GM12878 (cell line): ENCODE measurements around the gene TMEM138. TPM values are rescaled to one million over a fixed set of nuclear protein-coding genes. Genes with fewer than 3 reads are reported as not detected.
A peak's percentile ranks its signal among the peaks of the same experiment; 100 is the strongest.

Experiments used
- ASH2L ChIP-seq: fragments of 300-600, 200-600 bp; sonication (generic); IDR thresholded peaks from 2 replicates; pipeline ENCODE4 v1.6.1; 2017; ENCODE audit warnings: low read depth, mild to moderate bottlenecking, borderline replicate concordance
- BCL11A ChIP-seq: IDR thresholded peaks from 2 replicates; pipeline ENCODE4 v1.6.1; 2011; ENCODE audit warnings: low read depth, low read length
- CHD4 ChIP-seq: fragments of 200-600 bp; sonication (generic); IDR thresholded peaks from 2 replicates; pipeline ENCODE4 v1.6.1; 2016; ENCODE audit warnings: mild to moderate bottlenecking
- FOXM1 ChIP-seq: IDR thresholded peaks from 2 replicates; pipeline ENCODE4 v1.6.1; 2012; ENCODE audit warnings: low read depth, mild to moderate bottlenecking, inconsistent platforms, low read length, moderate library complexity
- IRF4 ChIP-seq: IDR thresholded peaks from 2 replicates; pipeline ENCODE4 v1.6.1; 2011; ENCODE audit warnings: low read depth, low read length
- JUNB ChIP-seq: IDR thresholded peaks from 2 replicates; pipeline ENCODE4 v1.6.1; 2016; ENCODE audit warnings: antibody characterized with exemption, mild to moderate bottlenecking
- LARP7 ChIP-seq: fragments of 450-650 bp; IDR thresholded peaks from 2 replicates; pipeline ENCODE4 v1.6.1; 2017; ENCODE audit warnings: mild to moderate bottlenecking
- MEF2B ChIP-seq: fragments of 450-650 bp; IDR thresholded peaks from 2 replicates; pipeline ENCODE4 v1.6.1; 2018; ENCODE audit warnings: mild to moderate bottlenecking, moderate library complexity; ENCODE audit not compliant: partially characterized antibody, poor library complexity, severe bottlenecking
- MYC ChIP-seq: IDR thresholded peaks from 2 replicates; pipeline ENCODE4 v1.6.1; 2011; ENCODE audit warnings: mild to moderate bottlenecking, low read length, moderate library complexity, inconsistent platforms; ENCODE audit not compliant: insufficient read depth, insufficient replicate concordance, insufficient read length, severe bottlenecking
- SMAD1 ChIP-seq: fragments of 450-650 bp; IDR thresholded peaks from 2 replicates; pipeline ENCODE4 v1.6.1; 2018; ENCODE audit warnings: mild to moderate bottlenecking, low read depth; ENCODE audit not compliant: partially characterized antibody
- SMAD5 ChIP-seq: IDR thresholded peaks from 2 replicates; pipeline ENCODE4 v1.6.1; 2016; ENCODE audit warnings: antibody characterized with exemption, low read depth
- SMARCA5 ChIP-seq: fragments of 450-650 bp; IDR thresholded peaks from 2 replicates; pipeline ENCODE4 v1.6.1; 2017; ENCODE audit warnings: mild to moderate bottlenecking
- SUPT20H ChIP-seq: IDR thresholded peaks from 2 replicates; pipeline ENCODE4 v1.6.1; 2011; ENCODE audit warnings: low read depth, mild to moderate bottlenecking, low read length, moderate library complexity, borderline replicate concordance; ENCODE audit not compliant: control insufficient read depth
- TARDBP ChIP-seq: IDR thresholded peaks from 2 replicates; pipeline ENCODE4 v1.6.1; 2016; ENCODE audit warnings: borderline replicate concordance
- TCF12 ChIP-seq: IDR thresholded peaks from 2 replicates; pipeline ENCODE4 v1.6.1; 2011; ENCODE audit warnings: low read depth, mild to moderate bottlenecking, low read length
- ZBED1 ChIP-seq: IDR thresholded peaks from 2 replicates; pipeline ENCODE4 v1.6.1; 2016; ENCODE audit warnings: borderline replicate concordance
- ZNF622 ChIP-seq: fragments of 450-650 bp; IDR thresholded peaks from 2 replicates; pipeline ENCODE4 v1.6.1; 2017; ENCODE audit warnings: mild to moderate bottlenecking, inconsistent platforms
- polyA plus RNA-seq, 11 experiments: library from polyadenylated mRNA; depleted of rRNA in 4 of 11; unstranded in 6 of 11; stranded (reverse) in 5 of 11; fragments of >200 nt; fragmentation: Nextera tagmentation in 4 of 11; fragmentation: Illumina TruSeq in 1 of 11; extraction: Ambion mirVana in 4 of 11; extraction: Trizol in 1 of 11; gene quantifications; 1 replicate in 1 of 11; 2 replicates in 10 of 11; pipeline versions ENCODE4 v1.2.1 to v1.2.3, GENCODE V29; 2011 to 2016; ENCODE audit warnings: inconsistent platforms in 2 of 11, missing spikeins in 2 of 11, low read depth in 1 of 11
- total RNA-seq, 4 experiments: library from RNA; depleted of rRNA in 3 of 4; stranded (reverse); fragments of >200 nt in 3 of 4; fragmentation: Illumina TruSeq in 1 of 4; extraction: Trizol in 1 of 4; gene quantifications; 2 replicates each; pipeline versions ENCODE4 v1.2.1 to v1.2.3, GENCODE V29; 2013 to 2021
- TF ChIP-seq, protein P1 (sequence below), 3 experiments: IDR thresholded peaks in 2 of 3; conservative IDR thresholded peaks in 1 of 3; 2 replicates each; pipeline ENCODE4 v1.5.1; 2011; ENCODE audit warnings: low read depth in 3 of 3, low read length in 3 of 3, mild to moderate bottlenecking in 3 of 3, control low read depth in 2 of 3, moderate library complexity in 2 of 3, inconsistent platforms in 1 of 3, mixed read lengths in 1 of 3; ENCODE audit not compliant: control insufficient read depth in 2 of 3, insufficient read depth in 1 of 3; ENCODE audit errors: extremely low read depth in 1 of 3
- TF ChIP-seq, protein P2 (sequence below): fragments of 450-650 bp; IDR thresholded peaks from 2 replicates; pipeline ENCODE4 v1.6.1; 2017; ENCODE audit warnings: low read depth, mild to moderate bottlenecking, moderate library complexity
- TF ChIP-seq, protein P3 (sequence below): IDR thresholded peaks from 2 replicates; pipeline ENCODE4 v1.6.1; 2011; ENCODE audit warnings: low read depth, mild to moderate bottlenecking, low read length, moderate library complexity, borderline replicate concordance; ENCODE audit errors: extremely low read depth
- TF ChIP-seq, protein P4 (sequence below): fragments of 450-650 bp; IDR thresholded peaks from 2 replicates; pipeline ENCODE4 v1.6.1; 2018; ENCODE audit warnings: borderline replicate concordance, mild to moderate bottlenecking; ENCODE audit not compliant: partially characterized antibody
- TF ChIP-seq, protein P5 (sequence below): IDR thresholded peaks from 2 replicates; pipeline ENCODE4 v1.6.1; 2012; ENCODE audit warnings: low read depth, low read length, improper control_type of control experiment

Gene TMEM138
- total and polyA plus RNA-seq, 10 of the 15 experiments (the other 5 are each of a cell fraction or from before 2014, with no cell fraction given): 28.5 to 116 (median 73.4) TPM

DNA sequence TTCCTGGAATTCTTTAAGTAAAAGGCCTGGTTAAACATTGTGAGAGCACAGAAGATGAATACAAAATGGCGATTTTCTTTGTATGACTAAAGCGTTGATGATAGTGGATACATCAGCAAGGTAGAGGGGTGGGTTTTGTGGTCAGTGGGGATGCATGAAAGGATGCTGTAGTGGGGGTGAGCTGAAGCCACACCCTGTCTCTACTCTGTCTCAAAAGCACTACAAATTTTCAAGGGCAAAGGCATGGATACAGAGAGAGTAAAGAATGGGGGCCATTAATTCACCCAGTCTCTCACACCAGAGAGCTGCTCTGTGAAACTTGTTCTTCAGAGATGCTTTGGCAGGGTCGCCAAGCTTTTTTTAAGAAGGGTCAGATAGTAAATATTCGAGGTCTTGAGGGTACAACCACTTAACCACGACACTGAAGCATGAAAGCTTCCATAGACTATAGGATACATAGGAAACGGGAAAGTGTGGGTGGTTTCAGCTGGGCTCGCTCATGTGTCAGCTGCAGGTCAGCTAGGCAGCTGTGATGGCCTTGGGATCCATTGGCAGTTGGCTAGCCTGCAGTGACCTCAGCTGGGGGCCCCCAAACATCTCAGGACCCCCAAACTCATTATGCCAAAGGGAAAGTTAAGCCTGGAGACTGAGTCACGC, 8.3 kb downstream of the TMEM138 start (continued):
- TF ChIP-seq BCL11A: peak; percentile 33; the same call in 1 of the 2 replicates
- TF ChIP-seq JUNB: 0 out of 2 replicates have a peak, but pooled peaks have one; percentile 4
- TF ChIP-seq MYC: no peak
- 0 out of 2 replicates have a peak, but pooled peaks have one; percentile 19 for TF ChIP-seq FOXM1
- no peak for TF ChIP-seq TARDBP
- TF ChIP-seq, protein P1, sequence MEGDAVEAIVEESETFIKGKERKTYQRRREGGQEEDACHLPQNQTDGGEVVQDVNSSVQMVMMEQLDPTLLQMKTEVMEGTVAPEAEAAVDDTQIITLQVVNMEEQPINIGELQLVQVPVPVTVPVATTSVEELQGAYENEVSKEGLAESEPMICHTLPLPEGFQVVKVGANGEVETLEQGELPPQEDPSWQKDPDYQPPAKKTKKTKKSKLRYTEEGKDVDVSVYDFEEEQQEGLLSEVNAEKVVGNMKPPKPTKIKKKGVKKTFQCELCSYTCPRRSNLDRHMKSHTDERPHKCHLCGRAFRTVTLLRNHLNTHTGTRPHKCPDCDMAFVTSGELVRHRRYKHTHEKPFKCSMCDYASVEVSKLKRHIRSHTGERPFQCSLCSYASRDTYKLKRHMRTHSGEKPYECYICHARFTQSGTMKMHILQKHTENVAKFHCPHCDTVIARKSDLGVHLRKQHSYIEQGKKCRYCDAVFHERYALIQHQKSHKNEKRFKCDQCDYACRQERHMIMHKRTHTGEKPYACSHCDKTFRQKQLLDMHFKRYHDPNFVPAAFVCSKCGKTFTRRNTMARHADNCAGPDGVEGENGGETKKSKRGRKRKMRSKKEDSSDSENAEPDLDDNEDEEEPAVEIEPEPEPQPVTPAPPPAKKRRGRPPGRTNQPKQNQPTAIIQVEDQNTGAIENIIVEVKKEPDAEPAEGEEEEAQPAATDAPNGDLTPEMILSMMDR (IDR thresholded peaks at IDR 0.05 in 2 of 3, conservative IDR thresholded peaks at IDR 0.05 in 1 of 3; ENCODE audit: control insufficient read depth in 2 of 3, extremely low read depth in 1 of 3, insufficient read depth in 1 of 3, low read depth in 3 of 3, low read length in 3 of 3): no peak
- no peak for TF ChIP-seq MEF2B
- TF ChIP-seq ZNF622: no peak
- no peak for TF ChIP-seq ZBED1
- TF ChIP-seq SUPT20H: no peak
- TF ChIP-seq IRF4: no peak
- peak; percentile 94 for TF ChIP-seq TCF12
- TF ChIP-seq, protein P2, sequence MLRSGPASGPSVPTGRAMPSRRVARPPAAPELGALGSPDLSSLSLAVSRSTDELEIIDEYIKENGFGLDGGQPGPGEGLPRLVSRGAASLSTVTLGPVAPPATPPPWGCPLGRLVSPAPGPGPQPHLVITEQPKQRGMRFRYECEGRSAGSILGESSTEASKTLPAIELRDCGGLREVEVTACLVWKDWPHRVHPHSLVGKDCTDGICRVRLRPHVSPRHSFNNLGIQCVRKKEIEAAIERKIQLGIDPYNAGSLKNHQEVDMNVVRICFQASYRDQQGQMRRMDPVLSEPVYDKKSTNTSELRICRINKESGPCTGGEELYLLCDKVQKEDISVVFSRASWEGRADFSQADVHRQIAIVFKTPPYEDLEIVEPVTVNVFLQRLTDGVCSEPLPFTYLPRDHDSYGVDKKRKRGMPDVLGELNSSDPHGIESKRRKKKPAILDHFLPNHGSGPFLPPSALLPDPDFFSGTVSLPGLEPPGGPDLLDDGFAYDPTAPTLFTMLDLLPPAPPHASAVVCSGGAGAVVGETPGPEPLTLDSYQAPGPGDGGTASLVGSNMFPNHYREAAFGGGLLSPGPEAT: no peak
- no peak for TF ChIP-seq ASH2L
- TF ChIP-seq LARP7: no peak
- no peak for TF ChIP-seq CHD4
- TF ChIP-seq, protein P3, sequence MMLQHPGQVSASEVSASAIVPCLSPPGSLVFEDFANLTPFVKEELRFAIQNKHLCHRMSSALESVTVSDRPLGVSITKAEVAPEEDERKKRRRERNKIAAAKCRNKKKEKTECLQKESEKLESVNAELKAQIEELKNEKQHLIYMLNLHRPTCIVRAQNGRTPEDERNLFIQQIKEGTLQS: no peak
- TF ChIP-seq, protein P4, sequence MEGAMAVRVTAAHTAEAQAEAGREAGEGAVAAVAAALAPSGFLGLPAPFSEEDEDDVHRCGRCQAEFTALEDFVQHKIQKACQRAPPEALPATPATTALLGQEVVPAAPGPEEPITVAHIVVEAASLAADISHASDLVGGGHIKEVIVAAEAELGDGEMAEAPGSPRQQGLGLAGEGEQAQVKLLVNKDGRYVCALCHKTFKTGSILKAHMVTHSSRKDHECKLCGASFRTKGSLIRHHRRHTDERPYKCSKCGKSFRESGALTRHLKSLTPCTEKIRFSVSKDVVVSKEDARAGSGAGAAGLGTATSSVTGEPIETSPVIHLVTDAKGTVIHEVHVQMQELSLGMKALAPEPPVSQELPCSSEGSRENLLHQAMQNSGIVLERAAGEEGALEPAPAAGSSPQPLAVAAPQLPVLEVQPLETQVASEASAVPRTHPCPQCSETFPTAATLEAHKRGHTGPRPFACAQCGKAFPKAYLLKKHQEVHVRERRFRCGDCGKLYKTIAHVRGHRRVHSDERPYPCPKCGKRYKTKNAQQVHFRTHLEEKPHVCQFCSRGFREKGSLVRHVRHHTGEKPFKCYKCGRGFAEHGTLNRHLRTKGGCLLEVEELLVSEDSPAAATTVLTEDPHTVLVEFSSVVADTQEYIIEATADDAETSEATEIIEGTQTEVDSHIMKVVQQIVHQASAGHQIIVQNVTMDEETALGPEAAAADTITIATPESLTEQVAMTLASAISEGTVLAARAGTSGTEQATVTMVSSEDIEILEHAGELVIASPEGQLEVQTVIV: no peak
- TF ChIP-seq SMARCA5: no peak
- TF ChIP-seq SMAD1: no peak
- TF ChIP-seq SMAD5: no peak
- TF ChIP-seq, protein P5, sequence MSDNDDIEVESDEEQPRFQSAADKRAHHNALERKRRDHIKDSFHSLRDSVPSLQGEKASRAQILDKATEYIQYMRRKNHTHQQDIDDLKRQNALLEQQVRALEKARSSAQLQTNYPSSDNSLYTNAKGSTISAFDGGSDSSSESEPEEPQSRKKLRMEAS: no peak
